ENCODE results near the gene TM7SF2. TPM values are rescaled to one million over a fixed set of nuclear protein-coding genes. Genes with fewer than 3 reads are reported as not detected.

The TM7SF2 gene
- total and polyA plus RNA-seq, 11 donors, result 17.6 to 752 (median 74.6) TPM

- TF ChIP-seq POLR2A (IDR thresholded peaks at IDR 0.05) (no peak), CTCF (IDR thresholded peaks at IDR 0.05) (no peak)
- no peak overlapping the region for H3K27ac ChIP-seq
- no peaks in the 10 kb centered on the region for H3K36me3 ChIP-seq
- 53 to 61% (median 55%) methylated on average over 6 to 7 of the region's 7 CpGs for WGBS, 4 donors
- intact Hi-C loops (cut with DNase I), result no loop called here
- no peaks in the 10 kb centered on the region for H3K27me3 ChIP-seq
- ATAC-seq, result no peak
- H3K4me3 ChIP-seq, result no peak overlapping the region
- no peaks in the 10 kb centered on the region for H3K9me3 ChIP-seq
- no peak for DNase-seq
- H3K4me1 ChIP-seq, result no peaks in the 10 kb centered on the region
Observed at GRCh38 chr11:65065851-65066250, 45.8 kb upstream of the TM7SF2 start.

GRCh38 chr11:65066315-65066714 is 45.4 kb upstream of the TM7SF2 start:
- H3K4me1 ChIP-seq, result no peaks in the 10 kb centered on the region
- WGBS, 4 donors, result 72 to 84% (median 74%) methylated on average over 2 to 11 of the region's 11 CpGs
- intact Hi-C loops (cut with DNase I), result no loop called here
- H3K36me3 ChIP-seq, result no peaks in the 10 kb centered on the region
- TF ChIP-seq POLR2A (IDR thresholded peaks at IDR 0.05) (no peak), CTCF (IDR thresholded peaks at IDR 0.05) (no peak)
- DNase-seq (no peak), ATAC-seq (no peak)
- H3K9me3 ChIP-seq, result no peaks in the 10 kb centered on the region
- H3K27ac ChIP-seq, result no peak overlapping the region
- H3K27me3 ChIP-seq, result no peaks in the 10 kb centered on the region
- H3K4me3 ChIP-seq, result no peak overlapping the region

- ATAC-seq (no peak), DNase-seq (no peak)
- no peaks in the 10 kb centered on the region for H3K4me1 ChIP-seq
- H3K4me3 ChIP-seq, result no peak overlapping the region
- no peak for TF ChIP-seq POLR2A (IDR thresholded peaks at IDR 0.05)
- no peaks in the 10 kb centered on the region for H3K36me3 ChIP-seq
- no peaks in the 10 kb centered on the region for H3K27me3 ChIP-seq
- intact Hi-C loops (cut with DNase I), result no loop called here
- H3K27ac ChIP-seq, result no peak overlapping the region
- 69 to 86% (median 83%) methylated on average over 3 to 4 of the region's 4 CpGs for WGBS, 4 donors
- no peaks in the 10 kb centered on the region for H3K9me3 ChIP-seq
Observed at GRCh38 chr11:65066805-65067291, 44.8 kb upstream of the TM7SF2 start.

GRCh38 chr11:65067446-65067845 is 44.2 kb upstream of the TM7SF2 start:
- 78 to 89% (median 84%) methylated on average over 10 of the region's 10 CpGs for WGBS, 4 donors

More at GRCh38 chr11:65067446-65067845, 44.2 kb upstream of the TM7SF2 start:
- Histone ChIP-seq H3K36me3 (no peaks in the 10 kb centered on the region), H3K9me3 (no peaks in the 10 kb centered on the region), H3K4me1 (no peaks in the 10 kb centered on the region), H3K27ac (no peak overlapping the region), H3K27me3 (no peaks in the 10 kb centered on the region), H3K4me3 (no peak overlapping the region)
- DNase-seq (no peak), ATAC-seq (no peak)
- no peak for TF ChIP-seq POLR2A (IDR thresholded peaks at IDR 0.05)
- no peak for TF ChIP-seq CTCF (IDR thresholded peaks at IDR 0.05)
- intact Hi-C loops (cut with DNase I), result no loop called here

Data from heart left ventricle (tissue), 16 donors.